Measurements from ENCODE around the gene RFESD.

The RFESD gene

GRCh38 chr5:95646569-95647431, at the start of gene RFESD:
Gene RFESD, plus strand, starts transcription at chr5:95646777. Its CDS starts 5,495 bp downstream, at chr5:95652272.
- peak; percentile 99 for DNase-seq (ENCODE audit: low read depth)
- TF ChIP-seq CTCF (conservative IDR thresholded peaks at IDR 0.05; ENCODE audit: low read depth, low read length): peak; percentile 37
- H3K4me3 ChIP-seq (ENCODE audit: low read depth, low read length): peak within 1 kb of the TSS; percentile 59

- no peak for DNase-seq (ENCODE audit: low read depth)
- no peak for TF ChIP-seq CTCF (conservative IDR thresholded peaks at IDR 0.05; ENCODE audit: low read depth, low read length)
- no peak overlapping the region for H3K4me3 ChIP-seq (ENCODE audit: low read depth, low read length)
Observed at GRCh38 chr5:95599252-95599651, 47.3 kb upstream of the RFESD start.

- TF ChIP-seq CTCF (conservative IDR thresholded peaks at IDR 0.05; ENCODE audit: low read depth, low read length): no peak
- peak; percentile 69 for DNase-seq (ENCODE audit: low read depth)
- no peak overlapping the region for H3K4me3 ChIP-seq (ENCODE audit: low read depth, low read length)
Observed at GRCh38 chr5:95600557-95600956, 46.0 kb upstream of the RFESD start.

- H3K4me3 ChIP-seq (ENCODE audit: low read depth, low read length): no peak overlapping the region
- TF ChIP-seq CTCF (conservative IDR thresholded peaks at IDR 0.05; ENCODE audit: low read depth, low read length): no peak
- DNase-seq (ENCODE audit: low read depth): no peak
Observed at GRCh38 chr5:95605786-95606185, 40.8 kb upstream of the RFESD start.

- H3K4me3 ChIP-seq (ENCODE audit: low read depth, low read length): no peak overlapping the region
- DNase-seq (ENCODE audit: low read depth): no peak
- no peak for TF ChIP-seq CTCF (conservative IDR thresholded peaks at IDR 0.05; ENCODE audit: low read depth, low read length)
Observed at GRCh38 chr5:95606419-95606818, 40.2 kb upstream of the RFESD start.

GRCh38 chr5:95609711-95610110, 36.9 kb upstream of the RFESD start:
- no peak overlapping the region for H3K4me3 ChIP-seq (ENCODE audit: low read depth, low read length)
- TF ChIP-seq CTCF (conservative IDR thresholded peaks at IDR 0.05; ENCODE audit: low read depth, low read length): no peak
- peak; percentile 45 for DNase-seq (ENCODE audit: low read depth)

GRCh38 chr5:95610546-95610945, 36.0 kb upstream of the RFESD start:
- no peak for TF ChIP-seq CTCF (conservative IDR thresholded peaks at IDR 0.05; ENCODE audit: low read depth, low read length)
- no peak overlapping the region for H3K4me3 ChIP-seq (ENCODE audit: low read depth, low read length)
- no peak for DNase-seq (ENCODE audit: low read depth)
